ENCODE results near the gene LCP1.
"Not testable (repeated sequence)": the region's sequence is repeated elsewhere in the genome, so short reads cannot be mapped to it uniquely, and the experiment has no call there.

Gene LCP1

DNA sequence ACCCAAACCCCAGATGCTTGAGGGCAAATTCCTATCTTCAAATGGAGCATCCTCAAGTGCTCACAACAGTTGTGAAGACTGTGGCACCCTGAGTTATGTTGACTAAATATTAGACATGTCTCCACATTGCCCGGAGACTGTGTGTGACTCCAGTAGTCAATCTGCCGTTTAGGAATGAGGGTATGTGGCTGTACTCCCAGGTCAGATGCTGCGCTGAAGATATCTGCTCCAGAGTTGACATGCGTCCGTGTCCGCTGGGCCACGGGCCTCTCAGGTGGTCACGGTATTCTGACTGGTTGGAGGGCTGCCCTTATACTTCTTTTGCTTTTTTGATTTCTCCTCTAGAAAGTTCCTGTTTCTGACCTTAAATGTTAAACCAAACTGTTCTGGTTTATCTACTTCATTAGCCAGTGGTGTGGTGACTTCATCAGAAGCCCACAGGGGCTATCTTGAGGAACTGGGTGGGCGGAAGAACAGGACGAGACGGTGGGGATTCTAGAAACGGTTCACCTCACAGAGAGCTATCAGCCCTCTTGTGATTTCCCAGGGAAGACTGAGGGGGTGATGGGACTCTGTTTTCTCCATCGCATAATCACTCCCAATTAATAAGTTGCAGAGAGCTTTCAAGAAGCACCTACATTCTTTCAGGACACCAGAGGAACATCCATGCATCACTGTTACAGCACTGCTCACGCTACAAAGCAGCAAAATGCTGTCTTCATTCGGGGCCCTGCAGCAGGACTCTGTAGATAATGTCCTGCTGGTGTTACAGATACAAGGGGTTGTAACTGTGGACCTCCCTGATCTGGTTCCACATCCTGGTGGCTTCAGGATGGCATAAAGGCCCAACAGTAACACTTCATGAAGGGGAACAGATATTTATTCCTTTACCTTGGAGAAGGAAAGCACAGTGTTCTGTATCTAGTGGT lies 1.3 kb upstream of the LCP1 start:
- DNase-seq (ENCODE audit: low read depth, low spot score): no peak

DNA sequence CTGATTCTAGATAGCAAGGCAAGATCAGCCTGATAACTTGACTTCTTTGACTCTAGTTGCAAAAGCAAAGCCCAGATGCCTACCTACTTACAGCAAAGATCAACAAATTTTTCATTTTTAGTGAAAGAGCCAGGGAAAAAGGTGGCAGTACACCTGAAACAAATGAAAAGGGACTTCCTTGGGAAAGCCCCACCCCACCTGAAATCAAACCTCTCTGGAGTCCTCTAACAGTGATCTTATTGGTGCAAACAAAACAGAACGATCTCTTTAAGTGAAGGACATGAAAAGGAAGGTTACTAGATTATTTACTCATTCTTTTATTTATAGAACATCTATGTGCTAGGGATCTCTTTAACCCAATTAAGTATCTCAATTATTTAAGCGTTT lies 507 bp upstream of the LCP1 start:
- DNase-seq (ENCODE audit: low read depth, low spot score): no peak

DNA sequence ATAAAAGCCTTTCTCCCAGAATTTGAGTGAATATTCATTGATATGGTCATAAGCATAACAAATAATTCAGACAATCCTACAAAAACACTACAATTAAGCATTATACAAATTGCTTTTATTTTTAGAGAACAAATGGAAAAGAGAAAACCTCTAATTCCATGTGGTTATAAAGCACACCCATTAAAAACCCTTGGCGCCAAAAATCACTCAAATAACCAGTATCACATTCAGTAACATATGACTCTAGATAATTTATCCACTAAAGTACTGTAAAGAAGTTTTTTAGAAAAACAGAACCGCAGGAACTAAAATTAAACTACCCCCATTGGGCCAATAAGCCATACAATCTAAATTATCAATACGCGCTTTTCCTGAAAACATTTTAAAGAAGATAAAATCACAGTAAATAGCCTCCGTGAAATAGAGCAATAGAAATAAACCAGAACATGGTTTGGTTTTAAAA lies 569 bp downstream of the LCP1 start:
- no peak for DNase-seq (ENCODE audit: low read depth, low spot score)

DNA sequence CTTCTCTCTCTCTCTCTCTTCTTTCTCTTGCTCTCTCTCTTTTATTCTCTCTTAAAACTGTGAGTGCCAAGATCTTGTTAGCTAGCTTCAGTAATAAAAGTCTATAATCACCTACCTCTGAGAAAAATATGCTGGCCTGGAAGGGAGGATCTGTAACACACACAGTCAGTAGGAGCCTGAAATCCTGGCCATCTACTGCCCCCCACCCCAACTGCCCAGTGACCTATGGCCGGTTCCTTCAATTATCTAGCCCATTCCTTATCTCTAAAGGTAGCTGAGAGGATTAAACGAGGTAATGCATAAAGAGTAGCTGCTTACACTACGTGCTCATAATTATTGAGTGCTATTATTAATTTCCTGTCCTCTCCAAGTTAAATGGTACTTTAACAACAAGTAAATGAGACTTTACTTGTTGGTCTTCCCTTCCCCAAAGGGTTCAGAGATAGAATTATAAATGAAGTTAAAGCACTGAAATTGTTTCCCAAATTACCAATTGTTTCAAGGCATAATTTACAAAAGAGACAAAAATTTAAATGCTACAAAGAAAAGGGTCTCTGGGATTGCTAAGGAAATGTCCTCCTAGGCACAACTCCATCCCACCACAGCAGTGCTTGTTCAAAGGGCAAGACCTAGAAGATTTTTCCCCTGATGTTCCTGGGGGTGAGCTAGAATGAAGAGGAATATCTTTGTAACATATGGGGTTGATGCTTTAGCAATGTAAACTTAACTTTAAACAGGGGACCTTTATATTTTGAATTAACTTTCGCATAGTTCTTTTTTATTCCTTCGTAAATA lies 1.8 kb downstream of the LCP1 start:
- no peak for DNase-seq (ENCODE audit: low read depth, low spot score)

DNA sequence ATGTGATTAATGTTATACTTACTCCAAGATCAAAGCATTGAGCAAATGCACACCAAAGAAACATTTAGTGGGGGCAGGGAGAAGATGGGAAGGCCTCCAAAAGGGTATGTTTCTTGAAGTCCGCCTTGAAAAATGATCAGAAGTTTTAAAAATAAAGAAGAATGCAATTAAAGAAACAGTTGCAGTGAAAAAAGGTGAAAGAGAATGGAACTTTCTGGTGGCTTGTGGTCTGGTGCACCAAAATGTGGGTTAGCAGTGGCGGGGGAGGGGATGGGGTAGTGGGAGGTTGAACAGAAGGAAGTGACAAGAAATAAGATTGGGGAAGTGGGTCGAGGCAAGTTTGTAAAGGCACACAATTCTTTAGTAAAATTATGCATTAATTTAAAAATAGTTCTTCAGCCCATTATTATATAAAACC lies 2.5 kb downstream of the LCP1 start:
- DNase-seq (ENCODE audit: low read depth, low spot score): peak; percentile 52

DNA sequence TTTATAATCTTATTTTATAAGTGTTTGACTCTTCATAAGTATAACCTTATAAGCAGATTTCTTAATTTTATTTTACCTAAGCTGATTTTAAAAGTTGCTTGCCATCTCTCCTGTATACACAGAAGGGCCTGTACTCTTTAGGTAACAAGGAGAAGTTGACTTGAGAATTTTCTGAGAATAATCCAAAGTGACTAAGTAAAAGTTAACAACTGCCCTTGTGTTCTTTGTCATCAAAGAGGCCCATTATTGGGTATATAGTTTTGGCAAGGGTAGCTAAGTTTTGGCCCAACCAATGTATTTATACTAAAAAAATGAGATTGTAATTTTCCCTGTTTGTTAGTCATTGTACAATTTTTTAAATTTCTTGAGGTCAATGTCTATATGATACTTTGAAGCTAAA lies 3.2 kb downstream of the LCP1 start:
- DNase-seq (ENCODE audit: low read depth, low spot score): no peak

DNA sequence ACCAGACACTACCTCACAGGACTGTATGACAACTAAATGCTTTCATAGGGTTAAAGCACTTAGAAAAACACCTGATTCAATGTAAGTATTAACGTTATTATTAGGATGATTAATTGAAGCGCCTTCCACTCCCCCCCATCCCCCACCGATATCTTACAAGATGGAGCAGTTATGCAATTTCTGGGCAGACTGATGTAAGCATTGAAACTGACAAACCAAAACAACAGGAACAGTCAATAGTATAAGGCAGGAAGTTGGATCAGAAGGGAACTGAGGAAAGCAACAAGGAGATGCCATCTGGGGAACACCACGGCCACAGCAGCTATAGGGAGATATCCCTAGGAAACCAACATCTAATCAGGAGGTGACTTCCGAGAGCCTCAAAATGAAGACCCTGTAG lies 3.8 kb downstream of the LCP1 start:
- no peak for DNase-seq (ENCODE audit: low read depth, low spot score)

DNA sequence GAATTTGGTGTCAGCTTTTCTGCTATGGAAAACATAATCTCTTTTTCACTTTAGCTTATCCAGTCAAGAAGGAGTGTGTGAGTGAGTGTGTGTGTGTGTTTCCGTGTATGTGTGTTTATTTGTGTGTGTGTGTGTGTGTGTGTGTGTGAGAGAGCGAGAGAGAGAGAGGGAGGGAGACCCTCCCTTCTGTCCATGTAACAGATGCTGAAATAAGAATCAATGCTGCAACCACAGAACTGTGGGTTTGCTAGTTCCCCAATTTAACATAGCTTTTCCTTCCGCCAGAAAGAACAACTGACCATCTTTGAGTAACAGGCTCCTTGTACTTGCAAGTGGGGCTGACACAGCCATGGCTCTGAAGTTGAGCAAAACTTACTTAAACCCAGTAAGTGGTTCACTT lies 5.2 kb downstream of the LCP1 start:
- no peak for DNase-seq (ENCODE audit: low read depth, low spot score)

DNA sequence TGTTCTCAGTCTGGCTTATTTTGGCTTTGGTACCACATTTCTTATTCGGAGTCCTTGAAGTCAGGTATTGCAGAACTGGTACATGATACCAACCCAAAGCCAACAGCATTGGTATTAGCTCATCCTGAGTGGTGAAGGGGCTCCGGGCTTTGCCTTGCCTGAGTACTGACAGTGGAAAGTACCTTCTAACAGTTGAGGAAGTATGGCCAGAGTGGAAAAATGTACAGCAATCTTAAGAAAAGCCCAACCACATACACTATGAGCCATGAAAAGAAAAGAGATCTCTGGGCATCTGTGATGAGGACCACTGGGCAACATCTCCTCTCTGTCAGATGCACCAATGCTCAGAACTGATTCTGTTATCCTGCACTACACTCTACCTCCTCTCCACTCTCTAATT lies 8.3 kb downstream of the LCP1 start:
- DNase-seq (ENCODE audit: low read depth, low spot score): no peak

DNA sequence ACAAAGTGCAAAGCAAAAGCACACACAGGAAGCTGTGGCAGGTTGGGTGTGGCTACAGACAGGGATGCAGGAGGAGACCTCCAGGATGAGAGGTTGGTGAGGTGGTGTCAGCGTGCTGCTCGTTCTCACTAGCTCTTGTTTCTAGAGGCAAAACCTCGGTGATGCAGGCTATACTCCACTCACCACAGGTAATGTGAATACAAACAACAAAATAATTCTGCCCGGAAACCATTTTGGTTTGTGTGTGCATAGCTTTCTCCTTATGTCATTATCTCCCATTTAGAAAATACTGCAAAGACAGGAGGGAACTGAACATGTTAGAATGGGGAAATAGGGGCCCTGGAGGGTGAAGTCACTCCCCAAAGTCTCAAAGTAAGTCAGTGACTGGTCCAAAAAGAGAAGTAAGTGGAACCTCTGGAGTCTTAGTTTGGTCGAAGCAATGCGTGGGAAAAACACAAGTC lies 9.4 kb downstream of the LCP1 start:
- no peak for DNase-seq (ENCODE audit: low read depth, low spot score)

DNA sequence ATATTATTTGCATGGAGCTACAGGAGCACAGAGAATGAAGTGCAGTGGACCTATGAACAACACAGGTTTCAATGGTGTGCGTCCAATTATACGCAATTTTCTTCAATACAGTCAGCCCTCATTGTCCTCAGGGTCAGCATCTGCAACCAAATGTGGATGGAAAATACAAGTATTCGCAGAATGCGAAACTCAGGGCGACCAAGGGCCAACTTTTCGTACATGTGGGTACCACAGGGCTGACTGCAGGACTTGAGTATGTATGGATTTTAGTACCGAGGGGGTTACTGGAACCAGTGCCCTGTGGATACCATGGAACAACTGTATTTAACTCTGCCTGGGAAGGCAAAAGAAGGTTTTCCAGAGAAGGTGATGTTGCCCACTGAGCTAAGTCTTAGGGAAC lies 10.2 kb downstream of the LCP1 start:
- DNase-seq (ENCODE audit: low read depth, low spot score): no peak

DNA sequence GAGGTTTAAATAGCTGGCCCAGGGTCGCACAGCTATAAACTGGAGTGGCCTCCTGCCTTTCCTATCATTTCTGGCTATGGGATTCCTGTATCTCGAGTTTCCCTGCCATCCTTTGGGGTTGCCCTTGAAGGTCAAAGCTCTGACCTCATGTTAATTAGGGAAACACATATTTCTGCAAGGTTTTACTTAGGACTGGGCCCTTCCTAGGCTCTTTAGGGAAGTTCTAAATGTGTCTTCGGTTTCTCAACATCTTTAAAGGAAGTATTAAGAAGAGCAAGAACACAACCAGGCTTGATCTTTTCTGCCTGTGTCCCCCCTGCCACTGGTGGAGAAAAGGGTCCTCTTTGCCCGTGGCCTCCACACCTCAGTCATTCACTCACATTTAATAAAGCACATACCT lies 10.8 kb downstream of the LCP1 start:
- DNase-seq (ENCODE audit: low read depth, low spot score): no peak

DNA sequence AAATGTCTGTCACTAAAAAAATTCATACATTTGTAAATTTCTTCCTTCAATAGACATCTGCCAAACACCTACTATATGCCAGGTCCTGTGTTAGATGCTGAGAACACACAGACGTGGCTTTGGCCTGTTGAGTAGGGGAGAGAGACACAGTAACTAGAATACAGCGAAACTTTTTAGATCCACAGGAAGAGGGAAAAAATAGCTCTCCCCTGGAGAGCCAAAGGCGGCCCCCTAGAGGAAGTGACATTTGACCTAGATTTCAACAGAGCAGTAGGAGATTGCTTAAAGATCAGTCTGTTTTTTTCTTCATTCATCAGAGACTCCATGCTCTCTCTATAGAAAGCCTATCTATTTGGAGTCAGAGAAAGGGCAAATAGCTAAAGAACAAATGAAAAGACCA lies 11.3 kb downstream of the LCP1 start:
- no peak for DNase-seq (ENCODE audit: low read depth, low spot score)

DNA sequence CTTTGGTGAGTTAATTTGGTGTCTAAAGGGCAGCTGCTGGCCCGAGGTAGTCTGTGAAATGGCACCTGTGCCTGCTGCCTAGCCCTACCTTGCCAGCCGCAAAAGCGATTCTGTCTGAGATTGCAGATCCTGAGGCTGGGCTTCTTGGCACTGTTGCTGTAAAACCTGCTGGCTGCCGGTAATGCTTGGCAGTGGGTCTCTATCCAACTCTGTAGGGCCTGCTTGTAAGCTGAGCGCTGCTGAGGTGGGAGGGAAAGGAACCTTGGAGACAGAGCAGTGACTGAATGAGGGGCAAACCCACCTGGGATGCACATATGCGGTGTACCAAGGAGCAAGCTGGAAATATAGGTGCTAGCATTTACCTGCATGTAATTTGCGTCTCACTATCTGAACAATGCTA lies 11.7 kb downstream of the LCP1 start:
- DNase-seq (ENCODE audit: low read depth, low spot score): no peak

DNA sequence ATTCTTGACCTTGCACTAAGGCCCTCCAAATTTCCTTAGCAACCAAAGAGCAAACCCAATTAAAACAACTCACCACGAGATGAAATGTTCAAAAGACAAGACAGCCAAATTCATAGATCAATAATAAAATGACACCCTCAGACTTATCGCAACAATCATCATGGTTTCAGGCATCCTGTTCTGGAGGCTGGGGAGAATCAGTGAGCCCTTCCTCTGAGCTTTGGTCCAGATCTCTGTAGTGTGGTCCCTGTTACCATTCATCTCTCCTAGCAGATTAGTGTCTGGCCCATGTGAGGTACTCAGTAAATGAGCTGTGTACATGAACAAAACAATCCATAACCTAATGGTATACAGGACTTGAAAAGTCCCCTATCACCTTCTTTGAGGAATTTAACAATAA lies 12.2 kb downstream of the LCP1 start:
- no peak for DNase-seq (ENCODE audit: low read depth, low spot score)

DNA sequence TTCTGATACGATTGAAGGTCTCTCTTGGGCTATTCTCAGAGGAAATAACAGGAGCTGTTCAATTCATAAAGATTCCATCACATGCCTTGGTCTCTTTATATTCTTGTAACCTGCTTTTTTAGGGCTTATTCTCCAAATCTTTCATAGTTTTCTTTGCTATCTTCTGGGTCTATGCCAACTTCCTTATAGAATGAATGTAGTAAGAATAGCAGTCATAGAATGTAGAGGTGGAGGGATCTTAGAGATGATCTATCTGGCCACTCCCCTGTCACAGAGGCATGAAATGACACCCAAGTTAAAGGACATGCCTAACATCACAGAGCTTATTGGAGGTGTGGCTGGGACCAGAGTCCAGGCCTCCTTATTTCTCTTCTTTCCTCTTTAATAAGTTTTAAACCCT lies 13.2 kb downstream of the LCP1 start:
- no peak for DNase-seq (ENCODE audit: low read depth, low spot score)

DNA sequence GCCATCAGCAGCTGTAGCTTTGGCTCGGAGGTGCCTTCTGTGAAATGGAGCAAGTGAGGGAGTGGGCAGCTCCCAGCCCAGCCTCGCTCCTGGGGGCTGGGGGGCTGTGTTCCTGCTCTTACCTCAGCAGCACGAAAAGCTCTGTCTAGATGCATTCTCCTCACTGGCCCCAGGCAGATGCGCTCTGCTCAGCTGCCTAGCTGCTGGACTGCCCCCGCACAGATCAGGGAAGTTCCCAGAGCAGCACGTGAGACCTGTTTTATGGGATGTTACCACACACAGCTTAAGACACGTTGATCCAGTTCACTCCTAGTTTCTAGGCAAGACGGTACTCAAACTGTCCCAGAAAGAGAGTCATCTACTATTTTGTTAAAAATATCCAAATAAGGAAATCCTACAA lies 13.6 kb downstream of the LCP1 start:
- no peak for DNase-seq (ENCODE audit: low read depth, low spot score)

DNA sequence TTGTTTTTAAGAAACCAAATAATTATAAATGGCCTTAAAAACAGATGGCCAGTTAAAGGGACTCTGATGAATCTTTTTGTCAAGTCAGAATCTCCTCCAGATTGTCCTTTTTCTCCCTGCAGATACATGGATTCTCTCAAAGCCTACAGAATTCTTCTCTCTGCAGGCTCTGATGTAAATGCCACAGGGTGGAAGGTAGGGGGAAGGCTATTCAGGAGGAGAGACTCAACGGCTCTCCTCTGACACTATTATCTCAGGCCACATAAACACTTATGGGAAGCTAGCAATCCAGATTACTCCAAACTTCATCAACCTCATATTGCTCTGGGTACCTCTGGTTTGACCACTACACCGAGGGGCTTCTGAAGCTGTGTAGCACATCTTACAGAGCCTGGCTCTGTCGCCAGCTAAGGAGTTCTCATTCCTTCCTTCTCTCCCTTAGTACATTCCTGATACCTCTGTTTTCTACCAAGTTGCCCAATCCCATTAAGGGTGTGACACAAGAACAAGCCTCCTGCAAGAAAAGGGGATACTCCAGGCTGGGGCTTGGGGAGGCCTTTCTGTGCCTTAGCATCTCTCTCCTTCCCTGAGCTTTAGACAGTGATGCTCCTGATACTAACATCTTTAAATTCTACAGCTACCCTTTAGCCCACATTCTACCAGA lies 14.9 kb downstream of the LCP1 start:
- no peak for DNase-seq (ENCODE audit: low read depth, low spot score)

DNA sequence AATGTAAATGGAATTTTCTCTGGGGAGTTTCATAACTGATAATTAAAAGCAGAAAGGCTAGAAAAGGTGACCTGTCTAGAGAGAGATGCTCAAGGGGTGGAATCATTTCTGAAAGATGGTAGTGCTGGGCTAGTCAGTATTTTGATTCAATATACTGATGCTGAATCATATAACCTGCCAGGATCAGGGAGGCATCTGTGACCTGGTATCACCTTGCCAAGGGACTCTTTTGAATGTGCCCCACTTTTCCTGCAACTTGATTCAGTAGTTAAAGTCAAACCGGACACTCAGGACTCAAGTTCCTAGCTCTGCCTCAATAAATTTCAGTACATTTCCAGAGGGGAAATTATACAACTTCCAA lies 15.8 kb downstream of the LCP1 start:
- no peak for DNase-seq (ENCODE audit: low read depth, low spot score)

DNA sequence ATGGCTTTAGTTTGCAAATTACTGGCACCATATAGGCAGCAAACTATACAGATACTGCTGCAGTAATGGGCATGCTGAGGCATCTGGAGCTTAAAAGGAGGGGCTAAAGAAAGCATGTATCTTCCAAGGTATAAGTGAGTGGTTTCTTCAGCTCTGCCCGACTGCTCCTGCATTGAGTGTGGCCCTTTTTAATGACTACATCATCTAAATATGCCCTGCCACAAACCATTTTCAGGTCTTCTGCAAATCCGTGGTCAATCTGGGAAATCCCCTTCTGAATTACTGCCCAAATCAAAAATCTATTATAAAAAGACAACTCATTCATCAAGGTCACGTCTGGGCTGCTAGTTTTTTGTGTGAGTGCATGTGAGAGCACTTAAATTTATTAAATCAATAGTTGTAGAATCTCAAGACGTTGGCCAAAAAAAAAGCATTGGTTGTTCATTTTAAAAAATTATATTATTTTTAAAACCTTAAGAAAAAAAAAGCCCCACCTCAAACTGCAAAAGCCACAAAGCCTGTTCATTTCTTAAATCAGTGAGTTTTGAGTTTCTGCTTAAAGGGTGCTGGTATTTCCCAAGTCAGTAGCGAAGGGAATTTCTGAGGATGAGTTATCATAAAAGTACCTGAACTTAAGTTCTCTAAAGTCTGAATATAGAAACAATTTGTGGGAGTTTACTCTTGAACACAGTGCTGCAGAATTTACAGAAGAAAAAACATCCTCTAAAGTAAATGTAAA lies 16.3 kb downstream of the LCP1 start:
- no peak for DNase-seq (ENCODE audit: low read depth, low spot score)

DNA sequence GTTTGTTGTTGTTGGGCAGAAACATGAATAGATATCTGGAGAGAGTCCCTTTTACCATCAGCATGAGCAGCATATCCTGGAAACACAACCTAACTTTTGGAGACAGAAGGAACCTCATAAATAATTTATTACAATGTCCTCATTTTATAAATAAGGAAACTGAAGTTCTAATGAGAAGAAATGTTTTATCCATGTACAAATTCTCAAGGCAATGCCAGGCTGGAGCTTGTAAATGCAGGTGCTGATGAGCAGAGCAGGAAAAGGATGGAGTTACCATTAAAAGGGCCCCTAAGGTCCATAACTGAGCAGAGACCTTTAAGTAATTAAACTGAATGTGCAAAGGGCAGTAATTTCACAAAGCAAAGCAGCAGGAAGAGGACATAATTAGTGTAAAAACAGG lies 17.3 kb downstream of the LCP1 start:
- DNase-seq (ENCODE audit: low read depth, low spot score): no peak

DNA sequence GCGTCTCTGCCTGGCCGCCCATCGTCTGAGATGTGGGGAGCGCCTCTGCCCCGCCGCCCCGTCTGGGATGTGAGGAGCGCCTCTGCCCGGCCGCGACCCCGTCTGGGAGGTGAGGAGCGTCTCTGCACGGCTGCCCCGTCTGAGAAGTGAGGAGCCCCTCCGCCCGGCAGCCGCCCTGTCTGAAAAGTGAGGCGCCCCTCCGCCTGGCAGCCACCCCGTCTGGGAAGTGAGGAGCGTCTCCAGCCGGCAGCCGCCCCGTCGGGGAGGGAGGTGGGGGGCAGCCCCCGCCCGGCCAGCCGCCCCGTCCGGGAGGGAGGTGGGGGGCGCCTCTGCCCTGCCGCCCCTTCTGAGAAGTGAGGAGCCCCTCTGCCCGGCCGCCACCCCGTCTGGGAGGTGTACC lies 19.2 kb downstream of the LCP1 start:
- not testable (repeated sequence) for DNase-seq (ENCODE audit: low read depth, low spot score)
